RWPE2 (cell line): Measurements from ENCODE around the gene CYP2J2.
"Not testable (repeated sequence)": the region's sequence is repeated elsewhere in the genome, so short reads cannot be mapped to it uniquely, and the experiment has no call there.

Experiments used
- ATAC-seq: fragments of 200-7000 bp; cut with Tn5 transposase; 3 replicates; pipeline ENCODE4 v1.9.1; 2021; ENCODE audit warnings: low read depth
- DNase-seq: peaks from one replicate; pipeline ENCODE4 v3.0.0-alpha.2; 2020; ENCODE audit warnings: low spot score
- H3K27ac ChIP-seq: fragments of 450-650 bp; 2 replicates; pipeline ENCODE4 v1.5.1; 2017; ENCODE audit warnings: mild to moderate bottlenecking; ENCODE audit not compliant: poor library complexity, severe bottlenecking
- H3K27me3 ChIP-seq: fragments of 250-450 bp; sonication (Bioruptor Pico); 2 replicates; pipeline ENCODE4 v1.5.1; 2021; ENCODE audit warnings: mild to moderate bottlenecking, moderate library complexity; ENCODE audit not compliant: insufficient read depth, poor library complexity, severe bottlenecking
- H3K36me3 ChIP-seq: fragments of 250-450 bp; sonication (Bioruptor Pico); 2 replicates; pipeline ENCODE4 v1.5.1; 2020; ENCODE audit warnings: low read depth, mild to moderate bottlenecking, moderate library complexity
- H3K4me1 ChIP-seq: fragments of 250-450 bp; sonication (Bioruptor Pico); 2 replicates; pipeline ENCODE4 v1.5.1; 2021; ENCODE audit warnings: mild to moderate bottlenecking, moderate library complexity; ENCODE audit not compliant: insufficient read depth, poor library complexity, severe bottlenecking
- H3K4me3 ChIP-seq: fragments of 250-450 bp; sonication (Bioruptor Pico); 2 replicates; pipeline ENCODE4 v1.5.1; 2021; ENCODE audit warnings: mild to moderate bottlenecking, moderate library complexity; ENCODE audit not compliant: severe bottlenecking
- H3K9me3 ChIP-seq: fragments of 250-450 bp; sonication (Bioruptor Pico); 2 replicates; pipeline ENCODE4 v1.5.1; 2021; ENCODE audit warnings: mild to moderate bottlenecking, moderate library complexity; ENCODE audit not compliant: severe bottlenecking
- TF ChIP-seq, protein P1 (sequence below): fragments of 450-650 bp; IDR thresholded peaks from one replicate; pipeline ENCODE4 v1.5.1; 2017; ENCODE audit warnings: mild to moderate bottlenecking, moderate library complexity; ENCODE audit not compliant: poor library complexity, severe bottlenecking

The CYP2J2 gene

GRCh38 chr1:59926381-59927123 lies at the start of gene CYP2J2:
CYP2J2 (minus strand) TSS chr1:59926773; CDS start chr1:59926746, 27 bp downstream.
- Histone ChIP-seq H3K4me3 (peak within 1 kb of the TSS; percentile 35), H3K36me3 (no peaks in the 10 kb centered on the region), H3K27ac (no peak within 1 kb of the TSS), H3K4me1 (no peaks in the 10 kb centered on the region), H3K9me3 (no peaks in the 10 kb centered on the region), H3K27me3 (peaks cover 44% of the 10 kb centered on the region)
- ATAC-seq (peak; percentile 94), DNase-seq (peak; percentile 60)
- TF ChIP-seq, protein P1, sequence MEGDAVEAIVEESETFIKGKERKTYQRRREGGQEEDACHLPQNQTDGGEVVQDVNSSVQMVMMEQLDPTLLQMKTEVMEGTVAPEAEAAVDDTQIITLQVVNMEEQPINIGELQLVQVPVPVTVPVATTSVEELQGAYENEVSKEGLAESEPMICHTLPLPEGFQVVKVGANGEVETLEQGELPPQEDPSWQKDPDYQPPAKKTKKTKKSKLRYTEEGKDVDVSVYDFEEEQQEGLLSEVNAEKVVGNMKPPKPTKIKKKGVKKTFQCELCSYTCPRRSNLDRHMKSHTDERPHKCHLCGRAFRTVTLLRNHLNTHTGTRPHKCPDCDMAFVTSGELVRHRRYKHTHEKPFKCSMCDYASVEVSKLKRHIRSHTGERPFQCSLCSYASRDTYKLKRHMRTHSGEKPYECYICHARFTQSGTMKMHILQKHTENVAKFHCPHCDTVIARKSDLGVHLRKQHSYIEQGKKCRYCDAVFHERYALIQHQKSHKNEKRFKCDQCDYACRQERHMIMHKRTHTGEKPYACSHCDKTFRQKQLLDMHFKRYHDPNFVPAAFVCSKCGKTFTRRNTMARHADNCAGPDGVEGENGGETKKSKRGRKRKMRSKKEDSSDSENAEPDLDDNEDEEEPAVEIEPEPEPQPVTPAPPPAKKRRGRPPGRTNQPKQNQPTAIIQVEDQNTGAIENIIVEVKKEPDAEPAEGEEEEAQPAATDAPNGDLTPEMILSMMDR: no peak

- no peak overlapping the region for H3K27ac ChIP-seq
- no peak for ATAC-seq
- H3K9me3 ChIP-seq: no peaks in the 10 kb centered on the region
- TF ChIP-seq, protein P1: no peak
- peaks cover 14% of the 10 kb centered on the region for H3K27me3 ChIP-seq
- no peaks in the 10 kb centered on the region for H3K36me3 ChIP-seq
- no peak for DNase-seq
- no peaks in the 10 kb centered on the region for H3K4me1 ChIP-seq
- no peak overlapping the region for H3K4me3 ChIP-seq
These were observed 47.1 kb upstream of the CYP2J2 start for GRCh38 chr1:59973719-59974118.

GRCh38 chr1:59972216-59972927 lies 45.8 kb upstream of the CYP2J2 start:
- Histone ChIP-seq H3K36me3 (no peaks in the 10 kb centered on the region), H3K4me1 (no peaks in the 10 kb centered on the region), H3K9me3 (no peaks in the 10 kb centered on the region), H3K27ac (no peak overlapping the region), H3K27me3 (peaks cover 14% of the 10 kb centered on the region), H3K4me3 (no peak overlapping the region)
- DNase-seq (no peak), ATAC-seq (no peak)
- TF ChIP-seq, protein P1: no peak

DNA sequence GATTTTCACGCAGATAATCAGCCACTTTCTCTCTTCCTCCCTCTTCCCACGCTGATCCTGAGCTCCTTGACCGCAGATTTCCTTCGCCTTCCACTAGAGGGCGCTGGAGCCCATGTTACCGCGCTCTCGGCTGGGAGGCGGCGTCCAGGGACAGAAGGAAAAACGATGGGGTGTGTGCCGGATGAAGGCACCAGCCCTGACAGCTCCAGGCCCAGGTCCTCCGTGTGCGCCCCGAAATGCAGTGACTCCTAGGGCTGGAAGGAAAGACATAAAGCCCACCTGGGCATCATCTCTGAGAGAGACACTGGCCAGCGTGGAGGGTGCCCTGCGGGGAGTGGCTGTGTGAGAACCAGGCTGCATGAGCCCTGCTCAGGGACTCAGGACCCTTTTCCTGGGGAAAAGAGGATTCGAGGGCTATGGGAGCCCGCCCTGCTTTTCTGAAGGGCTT lies 44.9 kb upstream of the CYP2J2 start:
- ATAC-seq (peak; percentile 87), DNase-seq (no peak)
- Histone ChIP-seq H3K4me3 (no peak overlapping the region), H3K27ac (no peak overlapping the region), H3K9me3 (no peaks in the 10 kb centered on the region), H3K36me3 (no peaks in the 10 kb centered on the region), H3K27me3 (peaks cover 11% of the 10 kb centered on the region), H3K4me1 (no peaks in the 10 kb centered on the region)
- TF ChIP-seq, protein P1: peak; percentile 89

DNA sequence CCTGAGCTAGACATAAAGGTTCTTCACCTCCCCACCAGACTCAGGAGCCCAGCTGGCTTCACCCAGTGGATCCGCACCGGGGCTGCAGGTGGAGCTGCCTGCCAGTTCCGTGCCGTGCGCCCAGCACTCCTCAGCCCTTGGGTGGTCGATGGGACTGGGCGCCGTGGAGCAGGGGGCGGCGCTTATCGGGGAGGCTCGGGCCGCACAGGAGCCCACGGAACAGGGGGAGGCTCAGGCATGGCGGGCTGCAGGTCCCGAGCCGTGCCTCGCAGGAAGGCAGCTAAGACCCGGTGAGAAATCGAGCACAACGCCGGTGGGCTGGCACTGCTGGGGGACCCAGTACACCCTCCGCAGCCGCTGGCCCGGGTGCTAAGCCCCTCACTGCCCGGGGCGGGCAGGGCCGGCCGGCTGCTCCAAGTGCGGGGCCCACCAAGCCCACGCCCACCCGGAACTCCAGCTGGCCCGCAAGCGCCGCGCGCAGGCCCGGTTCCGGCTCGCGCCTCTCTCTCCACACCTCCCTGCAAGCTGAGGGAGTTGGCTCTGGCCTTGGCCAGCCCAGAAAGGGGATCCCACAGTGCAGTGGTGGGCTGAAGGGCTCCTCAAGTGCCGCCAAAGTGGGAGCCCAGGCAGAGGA lies 43.1 kb upstream of the CYP2J2 start:
- H3K27me3 ChIP-seq, H3K4me1 ChIP-seq, H3K4me3 ChIP-seq, H3K36me3 ChIP-seq, H3K9me3 ChIP-seq, ATAC-seq, DNase-seq, H3K27ac ChIP-seq: not testable (repeated sequence)

DNA sequence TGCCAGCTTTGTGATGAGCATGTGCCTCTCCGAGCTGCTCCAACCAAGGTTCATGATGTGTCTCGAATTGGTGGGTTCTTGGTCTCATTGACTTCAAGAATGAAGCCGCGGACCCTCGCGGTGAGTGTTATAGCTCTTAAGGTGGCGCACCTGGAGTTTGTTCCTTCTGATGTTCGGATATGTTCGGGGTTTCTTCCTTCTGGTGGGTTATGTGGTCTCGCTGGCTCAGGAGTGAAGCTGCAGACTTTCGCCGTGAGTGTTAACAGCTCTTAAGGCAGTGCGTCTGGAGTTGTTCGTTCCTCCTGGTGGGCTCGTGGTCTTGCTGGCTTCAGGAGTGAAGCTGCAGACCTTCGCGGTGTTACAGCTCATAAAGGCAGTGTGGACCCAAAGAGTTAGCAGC lies 42.2 kb upstream of the CYP2J2 start:
- DNase-seq, H3K27ac ChIP-seq, H3K9me3 ChIP-seq, H3K4me1 ChIP-seq, H3K27me3 ChIP-seq, ATAC-seq, H3K36me3 ChIP-seq, H3K4me3 ChIP-seq: not testable (repeated sequence)
